Measurements from ENCODE around the gene ZNF410. TPM values are rescaled to one million over a fixed set of nuclear protein-coding genes. Genes with fewer than 3 reads are reported as not detected.

The ZNF410 gene
- total RNA-seq, 6 experiments from 2014 or later = 14.9 to 20.8 (median 18.3) TPM

DNA sequence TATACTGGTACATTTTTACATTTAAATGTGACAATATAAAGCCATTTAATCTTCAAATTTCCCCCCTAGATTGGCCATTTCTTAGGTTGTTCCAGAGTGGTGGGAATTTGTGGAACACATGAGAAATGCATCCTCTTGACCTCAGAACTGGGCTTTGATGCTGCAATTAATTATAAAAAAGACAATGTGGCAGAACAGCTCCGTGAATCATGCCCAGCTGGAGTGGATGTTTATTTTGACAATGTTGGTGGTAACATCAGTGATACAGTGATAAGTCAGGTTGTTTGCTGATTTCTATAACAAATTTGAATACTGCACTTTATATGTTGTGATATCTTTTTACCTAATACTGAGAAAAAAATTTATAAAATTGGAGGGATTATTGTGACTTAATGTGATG, 7.6 kb upstream of the ZNF410 start:
- no peaks in the 10 kb centered on the region for H3K9me3 ChIP-seq
- peaks cover 0 to 29% (median 7%) of the 10 kb centered on the region in 4 donors for H3K36me3 ChIP-seq
- intact Hi-C loops (cut with DNase I) = no loop called here
- 54% methylated on average over 1 of the region's 1 CpG for WGBS (ENCODE audit: insufficient coverage, low coverage, low lambda C conversion rate, missing lambda C conversion rate)
- DNase-seq (no peak), ATAC-seq (no peak)
- TF ChIP-seq, protein P1, sequence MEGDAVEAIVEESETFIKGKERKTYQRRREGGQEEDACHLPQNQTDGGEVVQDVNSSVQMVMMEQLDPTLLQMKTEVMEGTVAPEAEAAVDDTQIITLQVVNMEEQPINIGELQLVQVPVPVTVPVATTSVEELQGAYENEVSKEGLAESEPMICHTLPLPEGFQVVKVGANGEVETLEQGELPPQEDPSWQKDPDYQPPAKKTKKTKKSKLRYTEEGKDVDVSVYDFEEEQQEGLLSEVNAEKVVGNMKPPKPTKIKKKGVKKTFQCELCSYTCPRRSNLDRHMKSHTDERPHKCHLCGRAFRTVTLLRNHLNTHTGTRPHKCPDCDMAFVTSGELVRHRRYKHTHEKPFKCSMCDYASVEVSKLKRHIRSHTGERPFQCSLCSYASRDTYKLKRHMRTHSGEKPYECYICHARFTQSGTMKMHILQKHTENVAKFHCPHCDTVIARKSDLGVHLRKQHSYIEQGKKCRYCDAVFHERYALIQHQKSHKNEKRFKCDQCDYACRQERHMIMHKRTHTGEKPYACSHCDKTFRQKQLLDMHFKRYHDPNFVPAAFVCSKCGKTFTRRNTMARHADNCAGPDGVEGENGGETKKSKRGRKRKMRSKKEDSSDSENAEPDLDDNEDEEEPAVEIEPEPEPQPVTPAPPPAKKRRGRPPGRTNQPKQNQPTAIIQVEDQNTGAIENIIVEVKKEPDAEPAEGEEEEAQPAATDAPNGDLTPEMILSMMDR (IDR thresholded peaks at IDR 0.05) = no peak
- no peak for TF ChIP-seq POLR2A (IDR thresholded peaks at IDR 0.05)
- H3K27ac ChIP-seq = no peak overlapping the region
- no peak overlapping the region for H3K4me3 ChIP-seq
- no peaks in the 10 kb centered on the region for H3K4me1 ChIP-seq
- no peaks in the 10 kb centered on the region for H3K27me3 ChIP-seq

DNA sequence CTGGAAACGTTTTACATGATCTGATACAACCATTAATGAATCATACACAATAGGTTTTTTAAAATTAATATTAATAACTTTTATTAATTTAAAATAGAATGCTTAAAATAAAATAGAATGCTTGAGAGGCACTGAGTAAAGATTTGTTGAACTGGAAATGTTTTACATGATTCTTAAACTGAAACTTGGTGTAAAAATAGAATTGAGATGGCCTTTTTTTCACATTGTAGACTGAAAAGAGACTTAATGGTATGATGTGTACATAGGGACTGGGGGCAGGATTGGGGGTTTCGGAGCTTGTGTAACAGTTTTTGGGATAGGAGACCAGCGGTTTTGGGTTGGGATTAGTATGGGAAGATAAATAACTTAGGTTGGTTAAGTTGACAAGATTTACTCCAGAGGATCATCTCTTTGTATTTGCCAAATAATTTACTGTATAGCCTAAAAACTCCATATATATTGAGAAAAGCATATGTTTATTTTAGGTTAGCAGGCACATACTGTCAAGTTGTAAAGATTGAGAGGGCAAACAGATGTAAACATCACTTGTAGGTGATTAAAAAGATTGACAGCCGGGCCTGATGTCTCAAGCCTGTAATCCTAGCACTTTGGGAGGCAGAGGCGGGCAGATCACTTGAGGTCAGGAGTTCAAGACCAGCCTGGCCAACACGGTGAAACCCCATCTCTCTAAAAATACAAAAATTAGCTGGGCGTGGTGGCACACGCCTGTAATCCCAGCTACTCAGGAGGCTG, 2.0 kb upstream of the ZNF410 start:
- Histone ChIP-seq H3K27ac (no peak overlapping the region), H3K27me3 (no peaks in the 10 kb centered on the region), H3K36me3 (peaks cover 0 to 12% (median 2%) of the 10 kb centered on the region in 4 donors), H3K4me3 (no peak overlapping the region), H3K9me3 (no peaks in the 10 kb centered on the region), H3K4me1 (peaks cover 0 to 14% (median 5%) of the 10 kb centered on the region in 4 donors)
- ATAC-seq = no peak
- WGBS (ENCODE audit: insufficient coverage, low coverage, low lambda C conversion rate, missing lambda C conversion rate) = 83% methylated on average over 8 of the region's 8 CpGs
- TF ChIP-seq, protein P1 (IDR thresholded peaks at IDR 0.05) = no peak
- no peak for TF ChIP-seq POLR2A (IDR thresholded peaks at IDR 0.05)
- intact Hi-C loops (cut with DNase I) = no loop called here
- DNase-seq = no peak

DNA sequence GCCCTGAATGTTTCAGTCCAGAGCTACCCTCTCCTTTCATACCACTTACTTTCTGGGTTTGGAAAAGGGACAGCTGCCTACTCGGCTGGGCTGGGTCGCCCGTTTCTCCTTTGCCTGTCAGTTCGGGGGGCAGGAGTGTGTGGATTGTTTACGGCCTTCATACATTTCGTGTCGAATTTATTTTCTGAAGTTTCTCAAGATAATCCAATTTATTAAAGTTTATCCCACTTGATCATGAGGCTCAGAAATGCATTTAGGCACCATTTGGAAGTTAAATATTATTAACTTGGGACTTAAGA, 608 bp downstream of the ZNF410 start:
- WGBS (ENCODE audit: insufficient coverage, low coverage, low lambda C conversion rate, missing lambda C conversion rate) = 1% methylated on average over 7 of the region's 7 CpGs
- H3K4me3 ChIP-seq = peak overlapping the region; percentile 72 to 99 (median 98)
- peak overlapping the region; percentile 88 to 93 (median 92) for H3K27ac ChIP-seq
- TF ChIP-seq POLR2A (IDR thresholded peaks at IDR 0.05) = no peak
- TF ChIP-seq, protein P1 (IDR thresholded peaks at IDR 0.05) = no peak
- DNase-seq = no peak
- intact Hi-C loops (cut with DNase I) = no loop called here
- no peak for ATAC-seq
- peaks cover 0 to 14% (median 5%) of the 10 kb centered on the region in 4 donors for H3K4me1 ChIP-seq
- no peaks in the 10 kb centered on the region for H3K27me3 ChIP-seq
- H3K36me3 ChIP-seq = peaks cover 0 to 2% (median 0%) of the 10 kb centered on the region in 4 donors
- no peaks in the 10 kb centered on the region for H3K9me3 ChIP-seq

DNA sequence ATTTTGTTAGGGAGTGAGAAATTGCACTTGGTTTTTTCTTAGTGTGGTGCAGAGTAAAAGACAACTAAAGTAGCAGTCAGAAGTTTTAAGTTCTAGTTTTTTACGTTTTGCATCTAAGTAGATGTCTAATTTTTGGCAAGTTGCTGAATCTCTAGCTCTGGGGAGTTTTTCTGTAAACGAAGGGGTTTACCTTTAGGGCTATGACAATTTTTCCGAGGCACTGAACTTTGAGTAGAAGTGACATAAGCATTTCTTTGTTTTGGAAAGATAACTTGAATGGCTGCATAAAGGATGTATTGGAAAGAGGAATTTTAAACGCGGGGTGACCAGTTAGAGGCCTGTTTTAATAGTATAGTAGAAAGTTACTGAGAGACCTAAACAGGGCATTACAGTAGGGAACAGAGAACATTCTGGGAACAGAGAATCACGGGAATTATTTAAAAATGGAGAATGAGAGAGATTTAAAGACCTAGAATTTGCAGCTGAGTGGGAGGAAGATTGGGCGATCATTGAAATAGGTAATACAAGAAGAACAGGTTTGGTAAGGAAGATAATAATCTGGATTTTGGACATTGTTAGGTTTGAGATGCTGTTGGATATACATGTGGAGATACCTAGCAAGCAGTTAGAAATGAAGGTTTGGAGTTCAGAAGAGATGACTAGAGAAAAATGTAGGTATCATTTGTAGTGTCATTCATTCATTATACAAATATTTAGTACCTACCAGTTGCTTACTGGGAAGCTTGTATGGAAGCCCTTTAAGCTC, 1.2 kb downstream of the ZNF410 start:
- Histone ChIP-seq H3K4me1 (peaks cover 0 to 14% (median 5%) of the 10 kb centered on the region in 4 donors), H3K9me3 (no peaks in the 10 kb centered on the region), H3K36me3 (no peaks in the 10 kb centered on the region), H3K4me3 (peak overlapping the region; percentile 72 to 99 (median 98)), H3K27ac (peak overlapping the region in 2 of 3 donors; percentile 92 to 93), H3K27me3 (no peaks in the 10 kb centered on the region)
- WGBS (ENCODE audit: insufficient coverage, low coverage, low lambda C conversion rate, missing lambda C conversion rate) = 20% methylated on average over 7 of the region's 7 CpGs
- intact Hi-C loops (cut with DNase I) = no loop called here
- TF ChIP-seq, protein P1 (IDR thresholded peaks at IDR 0.05) = no peak
- TF ChIP-seq POLR2A (IDR thresholded peaks at IDR 0.05) = no peak
- ATAC-seq = no peak
- DNase-seq = no peak
